ENCODE results near the gene IL22RA2.
"Not testable (repeated sequence)": the region's sequence is repeated elsewhere in the genome, so short reads cannot be mapped to it uniquely, and the experiment has no call there.

- TF ChIP-seq EZH2 (IDR thresholded peaks at IDR 0.05; ENCODE audit: low read length, unreplicated experiment); CTCF (conservative IDR thresholded peaks at IDR 0.05; ENCODE audit: low read depth, low read length); EZH2phosphoT487 (IDR thresholded peaks at IDR 0.05; ENCODE audit: borderline replicate concordance, low read length): not testable (repeated sequence)
Observed at GRCh38 chr6:137107047-137107766, 66.2 kb downstream of the IL22RA2 start.
